ENCODE data around the gene MNAT1. TPM values are rescaled to one million over a fixed set of nuclear protein-coding genes. Genes with fewer than 3 reads are reported as not detected.

The MNAT1 gene
- total and polyA plus RNA-seq, 9 of the 15 experiments (the other 6 are each of a cell fraction or from before 2014, with no cell fraction given) = 37.8 to 83.3 (median 60.4) TPM

DNA sequence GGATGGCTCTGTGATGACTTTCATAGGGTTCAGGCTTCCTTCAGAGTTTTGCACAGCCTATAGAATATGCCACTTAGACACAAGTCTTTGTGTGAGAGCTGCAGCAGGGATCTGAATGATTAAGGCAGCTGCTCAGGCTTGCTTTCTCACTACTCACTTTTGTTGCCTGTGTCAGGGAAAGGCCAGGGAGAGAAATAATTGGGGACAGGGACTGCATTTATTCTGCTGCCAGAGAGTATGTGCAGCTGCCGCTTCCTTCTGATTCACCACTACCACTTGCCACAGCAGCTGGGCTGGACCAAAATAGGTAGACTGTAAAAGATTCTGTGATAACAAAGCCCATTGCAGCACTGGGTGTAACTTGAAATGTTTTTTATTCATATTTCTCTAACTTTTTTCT, 196.7 kb downstream of the MNAT1 start:
- FAIRE-seq = no peak
- TF ChIP-seq SAP30 (IDR thresholded peaks at IDR 0.05; ENCODE audit: borderline replicate concordance, insufficient read depth, low read depth, low read length, poor library complexity, severe bottlenecking) = no peak
- TF ChIP-seq CHD4 (IDR thresholded peaks at IDR 0.05; ENCODE audit: insufficient read depth, insufficient replicate concordance, low read depth, low read length, poor library complexity, severe bottlenecking) = no peak
- TF ChIP-seq, protein P1, sequence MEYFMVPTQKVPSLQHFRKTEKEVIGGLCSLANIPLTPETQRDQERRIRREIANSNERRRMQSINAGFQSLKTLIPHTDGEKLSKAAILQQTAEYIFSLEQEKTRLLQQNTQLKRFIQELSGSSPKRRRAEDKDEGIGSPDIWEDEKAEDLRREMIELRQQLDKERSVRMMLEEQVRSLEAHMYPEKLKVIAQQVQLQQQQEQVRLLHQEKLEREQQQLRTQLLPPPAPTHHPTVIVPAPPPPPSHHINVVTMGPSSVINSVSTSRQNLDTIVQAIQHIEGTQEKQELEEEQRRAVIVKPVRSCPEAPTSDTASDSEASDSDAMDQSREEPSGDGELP (CRISPR knock-in tag; IDR thresholded peaks at IDR 0.05; ENCODE audit: borderline replicate concordance) = no peak
- no peak for TF ChIP-seq TGIF2 (CRISPR knock-in tag; IDR thresholded peaks at IDR 0.05)
- no peak for TF ChIP-seq ZNF561 (CRISPR knock-in tag; conservative IDR thresholded peaks at IDR 0.05)
- no peak for TF ChIP-seq SIX5 (IDR thresholded peaks at IDR 0.05; ENCODE audit: borderline replicate concordance in 1 of 2, insufficient read depth in 1 of 2, low read depth in 1 of 2, low read length in 2 of 2)
- TF ChIP-seq, protein P2, sequence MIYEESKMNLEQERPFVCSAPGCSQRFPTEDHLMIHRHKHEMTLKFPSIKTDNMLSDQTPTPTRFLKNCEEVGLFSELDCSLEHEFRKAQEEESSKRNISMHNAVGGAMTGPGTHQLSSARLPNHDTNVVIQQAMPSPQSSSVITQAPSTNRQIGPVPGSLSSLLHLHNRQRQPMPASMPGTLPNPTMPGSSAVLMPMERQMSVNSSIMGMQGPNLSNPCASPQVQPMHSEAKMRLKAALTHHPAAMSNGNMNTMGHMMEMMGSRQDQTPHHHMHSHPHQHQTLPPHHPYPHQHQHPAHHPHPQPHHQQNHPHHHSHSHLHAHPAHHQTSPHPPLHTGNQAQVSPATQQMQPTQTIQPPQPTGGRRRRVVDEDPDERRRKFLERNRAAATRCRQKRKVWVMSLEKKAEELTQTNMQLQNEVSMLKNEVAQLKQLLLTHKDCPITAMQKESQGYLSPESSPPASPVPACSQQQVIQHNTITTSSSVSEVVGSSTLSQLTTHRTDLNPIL (CRISPR knock-in tag; IDR thresholded peaks at IDR 0.05) = no peak
- TF ChIP-seq PCBP2 (IDR thresholded peaks at IDR 0.05; ENCODE audit: low read depth, low read length, poor library complexity, severe bottlenecking) = no peak
- no peak for TF ChIP-seq IRF2 (CRISPR knock-in tag; IDR thresholded peaks at IDR 0.05)
- no peak for TF ChIP-seq ZNF354B (CRISPR knock-in tag; IDR thresholded peaks at IDR 0.05)
- no peak for TF ChIP-seq RBFOX2 (IDR thresholded peaks at IDR 0.05; ENCODE audit: low read depth, low read length)
- TF ChIP-seq, protein P3, sequence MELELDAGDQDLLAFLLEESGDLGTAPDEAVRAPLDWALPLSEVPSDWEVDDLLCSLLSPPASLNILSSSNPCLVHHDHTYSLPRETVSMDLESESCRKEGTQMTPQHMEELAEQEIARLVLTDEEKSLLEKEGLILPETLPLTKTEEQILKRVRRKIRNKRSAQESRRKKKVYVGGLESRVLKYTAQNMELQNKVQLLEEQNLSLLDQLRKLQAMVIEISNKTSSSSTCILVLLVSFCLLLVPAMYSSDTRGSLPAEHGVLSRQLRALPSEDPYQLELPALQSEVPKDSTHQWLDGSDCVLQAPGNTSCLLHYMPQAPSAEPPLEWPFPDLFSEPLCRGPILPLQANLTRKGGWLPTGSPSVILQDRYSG (tag; conservative IDR thresholded peaks at IDR 0.05; ENCODE audit: low read depth) = no peak
- TF ChIP-seq, protein P4, sequence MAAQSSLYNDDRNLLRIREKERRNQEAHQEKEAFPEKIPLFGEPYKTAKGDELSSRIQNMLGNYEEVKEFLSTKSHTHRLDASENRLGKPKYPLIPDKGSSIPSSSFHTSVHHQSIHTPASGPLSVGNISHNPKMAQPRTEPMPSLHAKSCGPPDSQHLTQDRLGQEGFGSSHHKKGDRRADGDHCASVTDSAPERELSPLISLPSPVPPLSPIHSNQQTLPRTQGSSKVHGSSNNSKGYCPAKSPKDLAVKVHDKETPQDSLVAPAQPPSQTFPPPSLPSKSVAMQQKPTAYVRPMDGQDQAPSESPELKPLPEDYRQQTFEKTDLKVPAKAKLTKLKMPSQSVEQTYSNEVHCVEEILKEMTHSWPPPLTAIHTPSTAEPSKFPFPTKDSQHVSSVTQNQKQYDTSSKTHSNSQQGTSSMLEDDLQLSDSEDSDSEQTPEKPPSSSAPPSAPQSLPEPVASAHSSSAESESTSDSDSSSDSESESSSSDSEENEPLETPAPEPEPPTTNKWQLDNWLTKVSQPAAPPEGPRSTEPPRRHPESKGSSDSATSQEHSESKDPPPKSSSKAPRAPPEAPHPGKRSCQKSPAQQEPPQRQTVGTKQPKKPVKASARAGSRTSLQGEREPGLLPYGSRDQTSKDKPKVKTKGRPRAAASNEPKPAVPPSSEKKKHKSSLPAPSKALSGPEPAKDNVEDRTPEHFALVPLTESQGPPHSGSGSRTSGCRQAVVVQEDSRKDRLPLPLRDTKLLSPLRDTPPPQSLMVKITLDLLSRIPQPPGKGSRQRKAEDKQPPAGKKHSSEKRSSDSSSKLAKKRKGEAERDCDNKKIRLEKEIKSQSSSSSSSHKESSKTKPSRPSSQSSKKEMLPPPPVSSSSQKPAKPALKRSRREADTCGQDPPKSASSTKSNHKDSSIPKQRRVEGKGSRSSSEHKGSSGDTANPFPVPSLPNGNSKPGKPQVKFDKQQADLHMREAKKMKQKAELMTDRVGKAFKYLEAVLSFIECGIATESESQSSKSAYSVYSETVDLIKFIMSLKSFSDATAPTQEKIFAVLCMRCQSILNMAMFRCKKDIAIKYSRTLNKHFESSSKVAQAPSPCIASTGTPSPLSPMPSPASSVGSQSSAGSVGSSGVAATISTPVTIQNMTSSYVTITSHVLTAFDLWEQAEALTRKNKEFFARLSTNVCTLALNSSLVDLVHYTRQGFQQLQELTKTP (IDR thresholded peaks at IDR 0.05; ENCODE audit: low read depth in 1 of 2, partially characterized antibody in 2 of 2) = no peak
- TF ChIP-seq STAG1 (CRISPR knock-in tag; IDR thresholded peaks at IDR 0.05; ENCODE audit: borderline replicate concordance) = no peak

More for the DNA sequence above, 196.7 kb downstream of the MNAT1 start:
- Histone ChIP-seq H3K4me1 (replicated peaks in 1 of 2; ENCODE audit: control insufficient read depth in 2 of 2, insufficient read depth in 2 of 2, low read length in 2 of 2) (peaks cover 0 to 6% of the 10 kb centered on the region in 2 experiments; a peak in 2 of 5 replicates), H4K20me1 (replicated peaks; ENCODE audit: control insufficient read depth, insufficient read depth, low read length) (no peaks in the 10 kb centered on the region), H3K4me3 (no peak overlapping the region), H3K27me3 (ENCODE audit: control insufficient read depth in 2 of 2, insufficient read depth in 2 of 2, low read length in 2 of 2) (no peaks in the 10 kb centered on the region), H3K9me3 (replicated peaks; ENCODE audit: control insufficient read depth, insufficient read depth, low read depth, low read length) (peaks cover 5% of the 10 kb centered on the region), H3K79me2 (ENCODE audit: control insufficient read depth, insufficient read depth, low read length) (no peaks in the 10 kb centered on the region), H3K27ac (ENCODE audit: extremely low read depth, low read depth, low read length) (no peak overlapping the region), H3K9ac (ENCODE audit: insufficient read depth in 1 of 2, low read depth in 2 of 2, low read length in 2 of 2) (no peak overlapping the region), H2AFZ (ENCODE audit: low read depth, low read length) (no peak overlapping the region), H3K36me3 (ENCODE audit: control insufficient read depth, insufficient read depth, low read length) (no peaks in the 10 kb centered on the region), H3K4me2 (ENCODE audit: insufficient read depth, low read length) (no peak overlapping the region), H3K9me1 (ENCODE audit: control insufficient read depth, insufficient read depth, low read length) (no peaks in the 10 kb centered on the region)
- no peak for DNase-seq (ENCODE audit: extremely low read depth in 1 of 4, low spot score in 3 of 4)
- BruUV-seq (replicated peaks) = no TSS peak
- ChIA-PET CTCF (ENCODE audit: low intra/inter-chr PET ratio) (no interaction called here), POLR2A (no interaction called here)
- 100% methylated on average over 1 of the region's 1 CpG for WGBS (ENCODE audit: insufficient coverage, low coverage, missing lambda C conversion rate)
- in situ Hi-C loops (cut with MboI) (no loop called here), intact Hi-C loops (cut with micrococcal nuclease) (no loop called here)
- no peak for ATAC-seq

Data from K562 (cell line).